Measurements from ENCODE around the gene AGBL4.

DNA sequence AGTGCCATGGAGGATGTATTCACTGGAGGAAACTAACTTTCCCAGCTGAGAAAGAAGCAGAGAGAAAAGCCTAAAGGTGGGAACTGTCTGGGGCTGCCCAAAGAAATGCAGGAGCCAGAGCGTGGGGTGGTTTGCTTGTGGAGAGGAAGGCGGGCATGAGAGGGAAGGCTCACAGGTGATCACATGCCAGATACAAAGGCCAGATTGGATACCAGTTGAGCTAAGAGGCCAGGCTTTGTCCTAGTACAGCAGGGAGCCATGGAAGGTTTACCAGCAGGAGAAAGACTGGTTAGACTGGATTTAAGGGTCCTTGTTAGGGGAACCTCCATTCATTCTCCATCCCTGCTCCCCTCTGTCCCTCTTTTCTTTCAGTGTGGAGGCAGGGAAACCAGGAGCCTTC is 1313.4 kb downstream of the AGBL4 start:
- TF ChIP-seq, protein P1, sequence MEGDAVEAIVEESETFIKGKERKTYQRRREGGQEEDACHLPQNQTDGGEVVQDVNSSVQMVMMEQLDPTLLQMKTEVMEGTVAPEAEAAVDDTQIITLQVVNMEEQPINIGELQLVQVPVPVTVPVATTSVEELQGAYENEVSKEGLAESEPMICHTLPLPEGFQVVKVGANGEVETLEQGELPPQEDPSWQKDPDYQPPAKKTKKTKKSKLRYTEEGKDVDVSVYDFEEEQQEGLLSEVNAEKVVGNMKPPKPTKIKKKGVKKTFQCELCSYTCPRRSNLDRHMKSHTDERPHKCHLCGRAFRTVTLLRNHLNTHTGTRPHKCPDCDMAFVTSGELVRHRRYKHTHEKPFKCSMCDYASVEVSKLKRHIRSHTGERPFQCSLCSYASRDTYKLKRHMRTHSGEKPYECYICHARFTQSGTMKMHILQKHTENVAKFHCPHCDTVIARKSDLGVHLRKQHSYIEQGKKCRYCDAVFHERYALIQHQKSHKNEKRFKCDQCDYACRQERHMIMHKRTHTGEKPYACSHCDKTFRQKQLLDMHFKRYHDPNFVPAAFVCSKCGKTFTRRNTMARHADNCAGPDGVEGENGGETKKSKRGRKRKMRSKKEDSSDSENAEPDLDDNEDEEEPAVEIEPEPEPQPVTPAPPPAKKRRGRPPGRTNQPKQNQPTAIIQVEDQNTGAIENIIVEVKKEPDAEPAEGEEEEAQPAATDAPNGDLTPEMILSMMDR (CRISPR knock-in tag; IDR thresholded peaks at IDR 0.05) = no peak
- TF ChIP-seq POLR2G (IDR thresholded peaks at IDR 0.05; ENCODE audit: low read depth, low read length) = no peak
- TF ChIP-seq ZNF792 (CRISPR knock-in tag; IDR thresholded peaks at IDR 0.05) = no peak
- TF ChIP-seq SALL1 (CRISPR knock-in tag; IDR thresholded peaks at IDR 0.05) = no peak
- TF ChIP-seq ZNF580 (CRISPR knock-in tag; IDR thresholded peaks at IDR 0.05; ENCODE audit: borderline replicate concordance, low read depth) = no peak
- TF ChIP-seq EZH2 (conservative IDR thresholded peaks at IDR 0.05; ENCODE audit: low read depth, low read length) = no peak
- TF ChIP-seq EP300 (IDR thresholded peaks at IDR 0.05; ENCODE audit: low read depth in 2 of 2, low read length in 2 of 2) = no peak
- TF ChIP-seq EP300 (CRISPR knock-in tag; IDR thresholded peaks at IDR 0.05; ENCODE audit: borderline replicate concordance) = no peak
- TF ChIP-seq, protein P2, sequence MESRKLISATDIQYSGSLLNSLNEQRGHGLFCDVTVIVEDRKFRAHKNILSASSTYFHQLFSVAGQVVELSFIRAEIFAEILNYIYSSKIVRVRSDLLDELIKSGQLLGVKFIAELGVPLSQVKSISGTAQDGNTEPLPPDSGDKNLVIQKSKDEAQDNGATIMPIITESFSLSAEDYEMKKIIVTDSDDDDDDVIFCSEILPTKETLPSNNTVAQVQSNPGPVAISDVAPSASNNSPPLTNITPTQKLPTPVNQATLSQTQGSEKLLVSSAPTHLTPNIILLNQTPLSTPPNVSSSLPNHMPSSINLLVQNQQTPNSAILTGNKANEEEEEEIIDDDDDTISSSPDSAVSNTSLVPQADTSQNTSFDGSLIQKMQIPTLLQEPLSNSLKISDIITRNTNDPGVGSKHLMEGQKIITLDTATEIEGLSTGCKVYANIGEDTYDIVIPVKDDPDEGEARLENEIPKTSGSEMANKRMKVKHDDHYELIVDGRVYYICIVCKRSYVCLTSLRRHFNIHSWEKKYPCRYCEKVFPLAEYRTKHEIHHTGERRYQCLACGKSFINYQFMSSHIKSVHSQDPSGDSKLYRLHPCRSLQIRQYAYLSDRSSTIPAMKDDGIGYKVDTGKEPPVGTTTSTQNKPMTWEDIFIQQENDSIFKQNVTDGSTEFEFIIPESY (CRISPR knock-in tag; IDR thresholded peaks at IDR 0.05) = no peak
- no peak for TF ChIP-seq FOSL1 (CRISPR knock-in tag; IDR thresholded peaks at IDR 0.05; ENCODE audit: borderline replicate concordance)
